ENCODE results near the gene TRPM1. TPM values are rescaled to one million over a fixed set of nuclear protein-coding genes. Genes with fewer than 3 reads are reported as not detected.
A peak's percentile ranks its signal among the peaks of the same experiment; 100 is the strongest.

TRPM1 gene
- polyA plus RNA-seq, 3 donors: 0.03 to 0.04 TPM; not detected in 1

- H3K4me3 ChIP-seq (replicated peaks in 1 of 3; ENCODE audit: low read depth in 2 of 3, low read length in 3 of 3): no peak overlapping the region
- H3K79me2 ChIP-seq (ENCODE audit: insufficient read depth, low read length): peaks cover 92% of the 10 kb centered on the region
- H3K36me3 ChIP-seq (replicated peaks in 1 of 2; ENCODE audit: control insufficient read depth in 1 of 2, insufficient read depth in 2 of 2, low read length in 2 of 2): peaks cover 46 to 61% of the 10 kb centered on the region in 2 donors
- peaks cover 100% of the 10 kb centered on the region for H4K20me1 ChIP-seq (ENCODE audit: insufficient read depth, low read length)
- no peak overlapping the region for H3K4me2 ChIP-seq (replicated peaks; ENCODE audit: extremely low read depth, low read length, poor library complexity, severe bottlenecking)
- no peaks in the 10 kb centered on the region for H3K27me3 ChIP-seq (ENCODE audit: control insufficient read depth in 2 of 2, insufficient read depth in 2 of 2, low read length in 2 of 2)
- H3K9me3 ChIP-seq (replicated peaks in 1 of 2; ENCODE audit: control insufficient read depth in 1 of 2, insufficient read depth in 1 of 2, low read length in 2 of 2): peaks cover 0 to 2% of the 10 kb centered on the region in 2 donors
- Mint-ChIP-seq H3K36me3 (peaks cover 53 to 77% of the 10 kb centered on the region in 2 donors), H3K27me3 (ENCODE audit: low read depth in 3 of 3) (no peaks in the 10 kb centered on the region), H3K4me3 (no peak overlapping the region), H3K4me1 (peaks cover 44% of the 10 kb centered on the region), H3K27ac (no peak overlapping the region), H3K9me3 (peaks cover 0 to 2% (median 0%) of the 10 kb centered on the region in 7 donors)
- DNase-seq: no peak
- H3K9ac ChIP-seq (ENCODE audit: insufficient read depth, low read length, poor library complexity, severe bottlenecking): no peak overlapping the region
- no peak overlapping the region for H2AFZ ChIP-seq (ENCODE audit: insufficient read depth, low read depth, low read length, poor library complexity, severe bottlenecking)
- no peak overlapping the region for H3K27ac ChIP-seq (ENCODE audit: low read depth in 1 of 2, low read length in 2 of 2)
- intact Hi-C loops (cut with micrococcal nuclease): loop anchor here in 1 of 2 donors (10.0 kb wide), 1 partner anchor 146 kb away; no protein-coding TSS in a partner anchor
- peaks cover 28 to 34% of the 10 kb centered on the region in 2 donors for H3K4me1 ChIP-seq (ENCODE audit: control insufficient read depth in 1 of 2, insufficient read depth in 2 of 2, low read length in 2 of 2)
- TF ChIP-seq CTCF (IDR thresholded peaks at IDR 0.05): no peak
Measured at GRCh38 chr15:30978328-30978727, 123.2 kb downstream of the TRPM1 start.

GRCh38 chr15:30974112-30974511 is 127.4 kb downstream of the TRPM1 start:
- Histone ChIP-seq H3K27me3 (ENCODE audit: control insufficient read depth in 2 of 2, insufficient read depth in 2 of 2, low read length in 2 of 2) (no peaks in the 10 kb centered on the region), H3K27ac (ENCODE audit: low read depth in 1 of 2, low read length in 2 of 2) (peak overlapping the region in 1 of 2 donors; percentile 43), H3K4me1 (ENCODE audit: control insufficient read depth in 1 of 2, insufficient read depth in 2 of 2, low read length in 2 of 2) (peaks cover 6 to 10% of the 10 kb centered on the region in 2 donors), H3K9ac (ENCODE audit: insufficient read depth, low read length, poor library complexity, severe bottlenecking) (no peak overlapping the region), H3K36me3 (replicated peaks in 1 of 2; ENCODE audit: control insufficient read depth in 1 of 2, insufficient read depth in 2 of 2, low read length in 2 of 2) (peaks cover 50 to 81% of the 10 kb centered on the region in 2 donors), H3K4me3 (replicated peaks in 1 of 3; ENCODE audit: low read depth in 2 of 3, low read length in 3 of 3) (no peak overlapping the region), H3K79me2 (ENCODE audit: insufficient read depth, low read length) (peaks cover 86% of the 10 kb centered on the region), H3K9me3 (replicated peaks in 1 of 2; ENCODE audit: control insufficient read depth in 1 of 2, insufficient read depth in 1 of 2, low read length in 2 of 2) (no peaks in the 10 kb centered on the region), H2AFZ (ENCODE audit: insufficient read depth, low read depth, low read length, poor library complexity, severe bottlenecking) (no peak overlapping the region), H3K4me2 (replicated peaks; ENCODE audit: extremely low read depth, low read length, poor library complexity, severe bottlenecking) (no peak overlapping the region), H4K20me1 (ENCODE audit: insufficient read depth, low read length) (peaks cover 100% of the 10 kb centered on the region)
- Mint-ChIP-seq H3K27ac (peak overlapping the region in 3 of 7 donors; percentile 10 to 78 (median 35)), H3K27me3 (ENCODE audit: low read depth in 3 of 3) (no peaks in the 10 kb centered on the region), H3K4me3 (no peak overlapping the region), H3K4me1 (peaks cover 26% of the 10 kb centered on the region), H3K36me3 (peaks cover 63 to 78% of the 10 kb centered on the region in 2 donors), H3K9me3 (no peaks in the 10 kb centered on the region)
- WGBS (ENCODE audit: insufficient coverage): no CpG with 5 or more reads among the region's 5 CpGs
- intact Hi-C loops (cut with micrococcal nuclease): loop anchor here in 1 of 2 donors (10.0 kb wide), 1 partner anchor 151 kb away; no protein-coding TSS in a partner anchor
- TF ChIP-seq CTCF (IDR thresholded peaks at IDR 0.05): no peak
- no peak for DNase-seq
